Measurements from ENCODE around the gene PCNX3.

DNA sequence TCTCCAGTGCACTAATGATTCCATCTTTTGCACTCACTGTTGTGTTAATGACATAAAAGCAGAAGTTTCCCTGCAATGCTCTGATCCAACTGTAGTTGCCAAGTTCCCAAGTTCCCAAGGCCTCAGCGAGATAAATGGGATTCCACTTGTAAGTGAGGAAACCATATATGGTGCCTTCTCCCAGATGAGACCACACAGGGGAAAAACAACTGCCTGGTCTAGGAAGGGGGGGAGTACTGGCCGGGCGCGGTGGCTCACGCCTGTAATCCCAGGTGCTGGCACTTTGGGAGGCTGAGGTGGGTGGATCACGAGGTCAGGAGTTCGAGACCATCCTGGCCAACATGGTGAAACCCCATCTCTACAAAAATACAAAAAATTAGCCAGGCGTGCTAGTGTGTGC, 70.4 kb downstream of the PCNX3 start:
- TF ChIP-seq POLR2A (IDR thresholded peaks at IDR 0.05; ENCODE audit: low read depth, low read length) (no peak), POLR2AphosphoS5 (IDR thresholded peaks at IDR 0.05; ENCODE audit: low read depth, low read length) (no peak), TAF1 (IDR thresholded peaks at IDR 0.05; ENCODE audit: borderline replicate concordance, low read depth, low read length) (no peak)
